ENCODE results near the gene ADAM22.

The ADAM22 gene

DNA sequence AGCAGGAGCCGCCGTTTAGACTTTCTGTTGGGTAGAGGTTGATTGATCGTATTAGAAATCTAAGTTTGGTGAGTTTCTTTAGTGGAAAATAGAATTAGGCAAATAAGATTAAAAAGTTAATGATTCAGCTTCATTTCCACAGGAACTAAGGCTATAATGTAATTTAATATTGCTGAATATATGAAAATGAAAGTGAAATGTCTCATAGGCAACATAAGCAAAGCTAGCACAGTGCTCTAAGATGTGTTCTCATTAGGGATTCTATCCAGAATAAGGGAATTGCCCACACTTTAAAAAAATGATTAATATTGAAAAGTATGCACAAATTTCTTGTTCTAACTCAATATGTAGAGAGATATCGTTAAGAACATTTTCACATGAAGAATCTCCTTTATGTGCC, 238.8 kb downstream of the ADAM22 start:
- no peak for TF ChIP-seq FOXP2 (optimal IDR thresholded peaks at IDR 0.05; ENCODE audit: control extremely low read depth, extremely low read length, insufficient read depth)
- TF ChIP-seq POLR2AphosphoS5 (IDR thresholded peaks at IDR 0.05; ENCODE audit: borderline replicate concordance, low read depth, low read length): no peak
- TF ChIP-seq EZH2 (IDR thresholded peaks at IDR 0.05): no peak
- no peaks in the 10 kb centered on the region for H3K36me3 ChIP-seq (ENCODE audit: insufficient read depth, low read length)
- H3K27ac ChIP-seq: no peak overlapping the region
- no peak for DNase-seq (ENCODE audit: low read depth, low spot score)
- H3K4me3 ChIP-seq: no peak overlapping the region
- H3K9ac ChIP-seq (ENCODE audit: insufficient read length): no peak overlapping the region
- no peaks in the 10 kb centered on the region for H3K9me3 ChIP-seq (ENCODE audit: low read depth, low read length)

DNA sequence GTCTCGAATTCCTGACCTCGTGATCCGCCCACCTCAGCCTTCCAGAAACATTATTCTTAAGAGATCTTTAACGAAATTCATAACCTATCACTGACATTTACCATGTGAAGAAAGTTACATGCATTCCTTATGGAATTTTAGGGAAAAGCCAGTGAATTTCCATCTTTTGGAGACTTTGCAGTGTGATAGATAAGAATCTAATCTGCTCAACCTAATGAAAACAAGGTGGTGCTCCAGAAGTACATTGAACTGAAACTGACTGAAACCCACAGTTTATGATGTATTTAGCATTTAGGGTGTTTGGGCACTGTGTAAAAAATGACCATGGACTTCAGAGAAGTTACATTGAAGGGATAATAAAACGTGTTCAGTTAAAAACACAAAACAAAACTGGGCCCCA, 242.1 kb downstream of the ADAM22 start:
- Histone ChIP-seq H3K27ac (no peak overlapping the region), H3K9ac (ENCODE audit: insufficient read length) (no peak overlapping the region), H3K36me3 (ENCODE audit: insufficient read depth, low read length) (no peaks in the 10 kb centered on the region), H3K4me3 (no peak overlapping the region), H3K9me3 (ENCODE audit: low read depth, low read length) (no peaks in the 10 kb centered on the region)
- DNase-seq (ENCODE audit: low read depth, low spot score): no peak
- TF ChIP-seq FOXP2 (optimal IDR thresholded peaks at IDR 0.05; ENCODE audit: control extremely low read depth, extremely low read length, insufficient read depth) (no peak), EZH2 (IDR thresholded peaks at IDR 0.05) (no peak)

- Histone ChIP-seq H3K36me3 (ENCODE audit: insufficient read depth, low read length) (no peaks in the 10 kb centered on the region), H3K4me3 (no peak overlapping the region), H3K9me3 (ENCODE audit: low read depth, low read length) (no peaks in the 10 kb centered on the region), H3K9ac (ENCODE audit: insufficient read length) (no peak overlapping the region), H3K27ac (no peak overlapping the region)
- DNase-seq (ENCODE audit: low read depth, low spot score): no peak
- TF ChIP-seq EZH2 (IDR thresholded peaks at IDR 0.05) (no peak), POLR2AphosphoS5 (IDR thresholded peaks at IDR 0.05; ENCODE audit: borderline replicate concordance, low read depth, low read length) (no peak), FOXP2 (optimal IDR thresholded peaks at IDR 0.05; ENCODE audit: control extremely low read depth, extremely low read length, insufficient read depth) (no peak)
Observed at GRCh38 chr7:88183051-88183450, 249.0 kb downstream of the ADAM22 start.

DNA sequence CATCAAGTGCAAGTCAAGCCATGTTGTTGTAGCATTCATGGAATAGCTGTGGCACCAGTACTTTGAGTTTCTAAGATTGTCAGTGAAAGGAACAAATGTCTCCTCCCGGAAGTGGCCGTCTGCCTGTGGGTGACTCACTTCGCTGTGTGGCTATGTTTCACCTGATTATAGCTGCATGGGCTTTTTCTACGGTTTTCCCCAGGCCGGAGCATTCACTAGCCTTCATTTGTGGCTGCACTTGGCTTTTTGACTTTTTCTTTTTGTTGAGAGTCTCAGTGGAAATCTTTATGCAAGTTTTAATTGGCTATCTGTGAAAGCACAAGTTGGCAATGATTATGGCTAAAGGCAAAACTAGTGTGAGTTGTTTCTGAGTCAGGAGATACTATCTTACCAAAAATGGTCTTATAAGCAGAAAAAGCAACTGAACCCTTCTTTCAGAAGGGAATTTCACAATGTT, 250.8 kb downstream of the ADAM22 start:
- Histone ChIP-seq H3K36me3 (ENCODE audit: insufficient read depth, low read length) (no peaks in the 10 kb centered on the region), H3K4me3 (no peak overlapping the region), H3K9me3 (ENCODE audit: low read depth, low read length) (no peaks in the 10 kb centered on the region), H3K27ac (no peak overlapping the region), H3K9ac (ENCODE audit: insufficient read length) (no peak overlapping the region)
- TF ChIP-seq FOXP2 (optimal IDR thresholded peaks at IDR 0.05; ENCODE audit: control extremely low read depth, extremely low read length, insufficient read depth): no peak
- TF ChIP-seq POLR2AphosphoS5 (IDR thresholded peaks at IDR 0.05; ENCODE audit: borderline replicate concordance, low read depth, low read length): no peak
- TF ChIP-seq EZH2 (IDR thresholded peaks at IDR 0.05): no peak
- no peak for DNase-seq (ENCODE audit: low read depth, low spot score)

- Histone ChIP-seq H3K9me3 (ENCODE audit: low read depth, low read length) (no peaks in the 10 kb centered on the region), H3K27ac (no peak overlapping the region), H3K4me3 (no peak overlapping the region), H3K36me3 (ENCODE audit: insufficient read depth, low read length) (no peaks in the 10 kb centered on the region), H3K9ac (ENCODE audit: insufficient read length) (no peak overlapping the region)
- no peak for DNase-seq (ENCODE audit: low read depth, low spot score)
- TF ChIP-seq FOXP2 (optimal IDR thresholded peaks at IDR 0.05; ENCODE audit: control extremely low read depth, extremely low read length, insufficient read depth): no peak
- no peak for TF ChIP-seq POLR2AphosphoS5 (IDR thresholded peaks at IDR 0.05; ENCODE audit: borderline replicate concordance, low read depth, low read length)
- no peak for TF ChIP-seq EZH2 (IDR thresholded peaks at IDR 0.05)
Observed at GRCh38 chr7:88185650-88186049, 251.6 kb downstream of the ADAM22 start.

DNA sequence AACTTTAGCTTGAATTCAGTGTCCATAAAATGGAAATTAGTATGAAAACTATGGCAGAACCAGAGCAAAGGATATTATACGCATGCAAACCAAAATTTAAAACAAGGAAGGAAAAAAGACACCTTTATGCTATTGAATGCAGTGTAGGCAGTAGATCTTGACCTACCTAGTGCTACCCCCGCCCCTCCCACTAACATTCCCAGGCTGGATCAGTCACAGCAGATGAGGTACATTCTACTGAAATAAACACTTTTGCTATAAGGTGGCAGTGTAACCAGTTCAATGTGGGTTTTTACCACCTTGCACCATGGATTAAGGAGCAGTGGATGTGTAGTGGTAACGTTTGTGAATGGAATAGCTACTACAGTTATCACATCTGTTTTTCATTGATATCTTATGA, 257.9 kb downstream of the ADAM22 start:
- no peak for DNase-seq (ENCODE audit: low read depth, low spot score)
- TF ChIP-seq POLR2AphosphoS5 (IDR thresholded peaks at IDR 0.05; ENCODE audit: borderline replicate concordance, low read depth, low read length) (no peak), EZH2 (IDR thresholded peaks at IDR 0.05) (no peak), FOXP2 (optimal IDR thresholded peaks at IDR 0.05; ENCODE audit: control extremely low read depth, extremely low read length, insufficient read depth) (no peak)

GRCh38 chr7:88200261-88200660, 266.2 kb downstream of the ADAM22 start:
- H3K9ac ChIP-seq (ENCODE audit: insufficient read length): no peak overlapping the region
- no peaks in the 10 kb centered on the region for H3K9me3 ChIP-seq (ENCODE audit: low read depth, low read length)
- no peak for TF ChIP-seq FOXP2 (optimal IDR thresholded peaks at IDR 0.05; ENCODE audit: control extremely low read depth, extremely low read length, insufficient read depth)
- TF ChIP-seq POLR2AphosphoS5 (IDR thresholded peaks at IDR 0.05; ENCODE audit: borderline replicate concordance, low read depth, low read length): no peak
- TF ChIP-seq EZH2 (IDR thresholded peaks at IDR 0.05): no peak
- no peak for DNase-seq (ENCODE audit: low read depth, low spot score)
- H3K27ac ChIP-seq: no peak overlapping the region
- no peak overlapping the region for H3K4me3 ChIP-seq
- H3K36me3 ChIP-seq (ENCODE audit: insufficient read depth, low read length): peaks cover 17% of the 10 kb centered on the region

More for the DNA sequence above, 257.9 kb downstream of the ADAM22 start:
- H3K4me3 ChIP-seq: peak overlapping the region; percentile 5; the same call in 1 of the 2 replicates
- H3K36me3 ChIP-seq (ENCODE audit: insufficient read depth, low read length): no peaks in the 10 kb centered on the region
- no peak overlapping the region for H3K9ac ChIP-seq (ENCODE audit: insufficient read length)
- H3K9me3 ChIP-seq (ENCODE audit: low read depth, low read length): no peaks in the 10 kb centered on the region
- peak overlapping the region; percentile 80 for H3K27ac ChIP-seq

DNA sequence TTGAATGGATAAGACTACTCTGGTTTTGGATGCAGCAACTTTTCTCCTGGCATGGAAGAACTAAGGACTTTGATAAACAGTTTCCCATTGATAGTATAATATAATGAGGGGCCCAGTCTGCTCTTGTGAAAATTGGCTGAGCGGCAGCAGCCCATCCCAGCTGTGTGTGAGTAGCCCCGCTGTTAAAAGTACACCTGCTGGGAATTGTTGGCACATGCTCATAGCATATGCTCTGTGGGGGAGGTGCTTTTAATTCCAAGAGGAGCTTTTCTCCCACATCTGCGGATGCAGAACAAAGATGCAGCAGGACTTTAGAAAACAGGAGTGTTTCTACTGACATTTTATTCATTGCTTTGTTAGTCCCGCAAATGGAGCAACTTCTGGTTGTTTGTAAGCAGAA, 266.7 kb downstream of the ADAM22 start:
- Histone ChIP-seq H3K4me3 (no peak overlapping the region), H3K9me3 (ENCODE audit: low read depth, low read length) (no peaks in the 10 kb centered on the region), H3K27ac (no peak overlapping the region), H3K9ac (ENCODE audit: insufficient read length) (no peak overlapping the region), H3K36me3 (ENCODE audit: insufficient read depth, low read length) (peaks cover 22% of the 10 kb centered on the region)
- TF ChIP-seq FOXP2 (optimal IDR thresholded peaks at IDR 0.05; ENCODE audit: control extremely low read depth, extremely low read length, insufficient read depth) (no peak), EZH2 (IDR thresholded peaks at IDR 0.05) (no peak), POLR2AphosphoS5 (IDR thresholded peaks at IDR 0.05; ENCODE audit: borderline replicate concordance, low read depth, low read length) (no peak)
- DNase-seq (ENCODE audit: low read depth, low spot score): no peak

- Histone ChIP-seq H3K36me3 (ENCODE audit: insufficient read depth, low read length) (peaks cover 27% of the 10 kb centered on the region), H3K9ac (ENCODE audit: insufficient read length) (no peak overlapping the region), H3K9me3 (ENCODE audit: low read depth, low read length) (no peaks in the 10 kb centered on the region), H3K4me3 (no peak overlapping the region), H3K27ac (no peak overlapping the region)
- no peak for TF ChIP-seq EZH2 (IDR thresholded peaks at IDR 0.05)
- no peak for TF ChIP-seq POLR2AphosphoS5 (IDR thresholded peaks at IDR 0.05; ENCODE audit: borderline replicate concordance, low read depth, low read length)
- TF ChIP-seq FOXP2 (optimal IDR thresholded peaks at IDR 0.05; ENCODE audit: control extremely low read depth, extremely low read length, insufficient read depth): no peak
- DNase-seq (ENCODE audit: low read depth, low spot score): no peak
Observed at GRCh38 chr7:88201305-88201704, 267.3 kb downstream of the ADAM22 start.
